Measurements from ENCODE around the gene CITED1. TPM values are rescaled to one million over a fixed set of nuclear protein-coding genes. Genes with fewer than 3 reads are reported as not detected.
"Not testable (repeated sequence)": the region's sequence is repeated elsewhere in the genome, so short reads cannot be mapped to it uniquely, and the experiment has no call there.

CITED1 gene
- total and polyA plus RNA-seq, 4 donors, result 0.34 to 1.8 (median 0.47) TPM; not detected in 1

DNA sequence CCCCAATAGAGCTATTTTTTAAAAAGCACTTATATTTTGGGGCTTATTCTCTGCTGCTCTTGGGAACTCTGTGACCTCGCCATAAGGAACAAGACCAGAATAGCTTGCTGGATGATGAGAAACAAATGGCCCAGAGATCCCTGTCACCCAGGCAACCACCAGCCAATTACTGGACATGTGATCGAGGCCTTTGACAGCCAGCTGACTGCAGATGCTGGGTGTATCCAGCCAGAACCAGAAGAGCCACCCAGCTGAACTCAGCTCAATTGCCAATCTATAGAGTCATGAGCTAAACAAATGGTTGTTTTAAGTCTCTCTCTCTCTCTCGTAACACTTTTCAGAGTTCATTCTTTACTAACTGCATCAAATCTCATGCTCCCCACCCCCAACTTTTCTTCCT, 24.4 kb upstream of the CITED1 start:
- Histone ChIP-seq H3K36me3 (ENCODE audit: control insufficient read depth in 4 of 4, insufficient read depth in 4 of 4, low read length in 4 of 4) (peaks cover 0 to 2% (median 1%) of the 10 kb centered on the region in 4 donors), H3K9me3 (ENCODE audit: control insufficient read depth in 4 of 4, insufficient read depth in 3 of 4, low read length in 3 of 4) (peaks cover 0 to 6% (median 0%) of the 10 kb centered on the region in 4 donors), H3K4me3 (no peak overlapping the region), H3K9ac (ENCODE audit: insufficient read depth in 1 of 2, low read length in 2 of 2) (no peak overlapping the region), H3K27ac (ENCODE audit: low read depth in 1 of 2, low read length in 1 of 2) (no peak overlapping the region), H3K4me1 (ENCODE audit: control insufficient read depth in 5 of 5, insufficient read depth in 5 of 5, low read length in 5 of 5) (no peaks in the 10 kb centered on the region), H3K27me3 (ENCODE audit: control insufficient read depth in 3 of 3, insufficient read depth in 3 of 3, low read length in 2 of 3) (peaks cover 0 to 26% (median 15%) of the 10 kb centered on the region in 3 donors)
- TF ChIP-seq, protein P1, sequence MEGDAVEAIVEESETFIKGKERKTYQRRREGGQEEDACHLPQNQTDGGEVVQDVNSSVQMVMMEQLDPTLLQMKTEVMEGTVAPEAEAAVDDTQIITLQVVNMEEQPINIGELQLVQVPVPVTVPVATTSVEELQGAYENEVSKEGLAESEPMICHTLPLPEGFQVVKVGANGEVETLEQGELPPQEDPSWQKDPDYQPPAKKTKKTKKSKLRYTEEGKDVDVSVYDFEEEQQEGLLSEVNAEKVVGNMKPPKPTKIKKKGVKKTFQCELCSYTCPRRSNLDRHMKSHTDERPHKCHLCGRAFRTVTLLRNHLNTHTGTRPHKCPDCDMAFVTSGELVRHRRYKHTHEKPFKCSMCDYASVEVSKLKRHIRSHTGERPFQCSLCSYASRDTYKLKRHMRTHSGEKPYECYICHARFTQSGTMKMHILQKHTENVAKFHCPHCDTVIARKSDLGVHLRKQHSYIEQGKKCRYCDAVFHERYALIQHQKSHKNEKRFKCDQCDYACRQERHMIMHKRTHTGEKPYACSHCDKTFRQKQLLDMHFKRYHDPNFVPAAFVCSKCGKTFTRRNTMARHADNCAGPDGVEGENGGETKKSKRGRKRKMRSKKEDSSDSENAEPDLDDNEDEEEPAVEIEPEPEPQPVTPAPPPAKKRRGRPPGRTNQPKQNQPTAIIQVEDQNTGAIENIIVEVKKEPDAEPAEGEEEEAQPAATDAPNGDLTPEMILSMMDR (IDR thresholded peaks at IDR 0.05; ENCODE audit: control extremely low read depth, extremely low read depth), result no peak
- 76 to 92% methylated on average over 3 of the region's 3 CpGs for WGBS, 2 donors
- ATAC-seq (ENCODE audit: insufficient read depth, low FRiP score) (no peak), DNase-seq (peak in 1 of 3 donors; percentile 11)

DNA sequence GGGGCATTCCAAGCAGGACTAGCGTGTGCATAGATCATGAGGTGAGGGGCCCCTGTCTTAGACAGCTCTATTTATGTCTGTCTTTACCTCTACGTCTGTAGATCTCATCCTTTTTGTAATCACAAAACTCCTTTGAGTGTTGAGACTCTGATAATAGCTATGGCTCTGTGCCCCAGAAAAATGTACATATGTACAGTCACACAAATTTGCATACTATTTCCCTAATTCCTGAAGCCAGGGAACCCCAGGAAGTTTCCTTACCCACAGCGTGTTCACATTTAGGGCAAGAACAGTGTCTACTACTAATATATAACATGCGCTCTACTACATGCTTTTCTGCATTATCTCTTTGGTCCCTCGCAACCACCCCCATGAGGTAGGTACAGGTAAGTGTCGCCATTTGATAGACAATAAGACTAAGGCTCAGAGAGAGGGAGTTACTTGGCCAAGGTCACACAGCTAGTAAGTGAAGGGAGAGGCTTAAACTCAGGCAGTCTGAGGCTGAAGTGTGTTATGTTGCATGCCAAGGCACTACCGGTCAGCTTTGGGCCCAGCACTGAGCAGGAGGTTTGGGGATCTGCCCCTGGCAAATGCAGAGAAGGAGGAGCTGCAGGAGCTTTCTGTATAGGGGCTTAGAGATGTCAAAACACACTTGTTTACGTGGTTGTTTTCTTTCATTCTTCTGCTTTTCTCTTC, 21.0 kb upstream of the CITED1 start:
- Histone ChIP-seq H3K27me3 (ENCODE audit: control insufficient read depth in 3 of 3, insufficient read depth in 3 of 3, low read length in 2 of 3) (peaks cover 0 to 32% (median 10%) of the 10 kb centered on the region in 3 donors), H3K4me3 (no peak overlapping the region), H3K9ac (ENCODE audit: insufficient read depth in 1 of 2, low read length in 2 of 2) (no peak overlapping the region), H3K27ac (ENCODE audit: low read depth in 1 of 2, low read length in 1 of 2) (no peak overlapping the region), H3K4me1 (ENCODE audit: control insufficient read depth in 5 of 5, insufficient read depth in 5 of 5, low read length in 5 of 5) (no peaks in the 10 kb centered on the region), H3K36me3 (ENCODE audit: control insufficient read depth in 4 of 4, insufficient read depth in 4 of 4, low read length in 4 of 4) (peaks cover 0 to 2% (median 0%) of the 10 kb centered on the region in 4 donors), H3K9me3 (ENCODE audit: control insufficient read depth in 4 of 4, insufficient read depth in 3 of 4, low read length in 3 of 4) (peaks cover 0 to 6% (median 0%) of the 10 kb centered on the region in 4 donors)
- DNase-seq (no peak), ATAC-seq (ENCODE audit: insufficient read depth, low FRiP score) (no peak)
- WGBS, 2 donors, result 74 to 83% methylated on average over 8 of the region's 8 CpGs
- TF ChIP-seq, protein P1 (IDR thresholded peaks at IDR 0.05; ENCODE audit: control extremely low read depth, extremely low read depth), result no peak

DNA sequence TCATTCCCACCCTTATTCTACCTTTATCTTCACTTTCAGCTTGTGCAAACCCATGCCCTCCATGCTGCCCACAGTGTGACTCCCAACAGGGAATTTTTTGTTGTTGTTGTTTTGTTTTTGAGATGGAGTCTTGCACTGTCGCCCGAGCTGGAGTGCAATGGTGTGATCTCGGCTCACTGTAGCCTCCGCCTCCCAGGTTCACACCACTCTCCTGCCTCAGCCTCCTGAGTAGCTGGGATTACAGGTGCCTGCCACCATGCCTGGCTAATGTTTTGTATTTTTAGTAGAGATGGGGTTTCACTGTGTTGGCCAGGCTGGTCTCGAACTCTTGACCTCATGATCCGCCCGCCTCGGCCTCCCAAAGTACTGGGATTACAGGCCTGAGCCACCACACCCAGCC, 13.9 kb upstream of the CITED1 start:
- H3K4me1 ChIP-seq (ENCODE audit: control insufficient read depth in 5 of 5, insufficient read depth in 5 of 5, low read length in 5 of 5); H3K9ac ChIP-seq (ENCODE audit: insufficient read depth in 1 of 2, low read length in 2 of 2): not testable (repeated sequence)
- WGBS, 2 donors, result 95 to 100% methylated on average over 8 of the region's 8 CpGs

DNA sequence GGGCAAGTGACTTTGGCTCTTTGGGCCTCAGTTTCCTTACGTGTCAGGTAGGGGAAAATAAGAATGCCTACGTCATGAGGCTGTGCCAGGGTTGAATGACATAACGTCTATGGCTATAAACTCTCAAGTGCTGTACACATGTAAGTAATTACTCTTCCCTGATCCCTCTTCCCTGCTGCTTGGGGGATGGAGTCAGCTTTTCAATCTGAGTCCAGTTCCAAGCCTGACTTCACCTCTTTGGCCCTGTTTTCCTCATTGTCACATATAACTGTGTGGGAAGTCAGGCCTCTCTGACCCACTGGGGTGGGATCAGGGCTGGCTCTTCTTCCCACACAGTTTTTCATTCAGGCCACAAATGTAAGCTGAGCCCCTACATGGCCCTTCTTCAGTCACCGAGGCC, 11.4 kb upstream of the CITED1 start:
- Histone ChIP-seq H3K4me3 (no peak overlapping the region), H3K36me3 (ENCODE audit: control insufficient read depth in 4 of 4, insufficient read depth in 4 of 4, low read length in 4 of 4) (no peaks in the 10 kb centered on the region), H3K27ac (ENCODE audit: low read depth in 1 of 2, low read length in 1 of 2) (no peak overlapping the region), H3K4me1 (ENCODE audit: control insufficient read depth in 5 of 5, insufficient read depth in 5 of 5, low read length in 5 of 5) (peaks cover 0 to 13% (median 0%) of the 10 kb centered on the region in 5 donors), H3K9me3 (ENCODE audit: control insufficient read depth in 4 of 4, insufficient read depth in 3 of 4, low read length in 3 of 4) (no peaks in the 10 kb centered on the region), H3K9ac (ENCODE audit: insufficient read depth in 1 of 2, low read length in 2 of 2) (no peak overlapping the region), H3K27me3 (ENCODE audit: control insufficient read depth in 3 of 3, insufficient read depth in 3 of 3, low read length in 2 of 3) (peaks cover 7 to 23% (median 19%) of the 10 kb centered on the region in 3 donors)
- ATAC-seq (ENCODE audit: insufficient read depth, low FRiP score), result no peak
- TF ChIP-seq, protein P1 (IDR thresholded peaks at IDR 0.05; ENCODE audit: control extremely low read depth, extremely low read depth), result no peak
- no peak for DNase-seq
- 83 to 94% methylated on average over 4 of the region's 4 CpGs for WGBS, 2 donors

More for the DNA sequence above, 13.9 kb upstream of the CITED1 start:
- H3K4me3 ChIP-seq; H3K36me3 ChIP-seq (ENCODE audit: control insufficient read depth in 4 of 4, insufficient read depth in 4 of 4, low read length in 4 of 4); H3K27ac ChIP-seq (ENCODE audit: low read depth in 1 of 2, low read length in 1 of 2); DNase-seq; ATAC-seq (ENCODE audit: insufficient read depth, low FRiP score); H3K9me3 ChIP-seq (ENCODE audit: control insufficient read depth in 4 of 4, insufficient read depth in 3 of 4, low read length in 3 of 4): not testable (repeated sequence)
- peaks cover 7 to 26% (median 19%) of the 10 kb centered on the region in 3 donors for H3K27me3 ChIP-seq (ENCODE audit: control insufficient read depth in 3 of 3, insufficient read depth in 3 of 3, low read length in 2 of 3)
